Mesenchymal stem cell (in vitro differentiated cells and primary cell): ENCODE measurements around the gene RPL28.
"Not testable (repeated sequence)": the region's sequence is repeated elsewhere in the genome, so short reads cannot be mapped to it uniquely, and the experiment has no call there.

Source experiments
- DNase-seq: peaks from one replicate; pipeline ENCODE4 v3.0.0-alpha.2; 2013
- H2AFZ ChIP-seq: one replicate; pipeline ENCODE4 v1.6.1; 2013; ENCODE audit warnings: low read depth, mild to moderate bottlenecking, control low read depth, inconsistent platforms, low read length, moderate library complexity
- H2AK5ac ChIP-seq: 2 replicates; pipeline ENCODE4 v1.6.1; 2013; ENCODE audit warnings: low read length, moderate library complexity, mild to moderate bottlenecking, inconsistent platforms; ENCODE audit not compliant: severe bottlenecking
- H2BK120ac ChIP-seq: one replicate; pipeline ENCODE4 v1.6.1; 2013; ENCODE audit warnings: low read depth, mild to moderate bottlenecking, inconsistent platforms, low read length, moderate library complexity
- H2BK12ac ChIP-seq, 2 experiments: one replicate each; pipeline ENCODE4 v1.6.1; 2013; ENCODE audit warnings: inconsistent platforms in 2 of 2, low read length in 2 of 2, mild to moderate bottlenecking in 2 of 2, moderate library complexity in 2 of 2, control low read depth in 1 of 2
- H2BK15ac ChIP-seq: one replicate; pipeline ENCODE4 v1.6.1; 2013; ENCODE audit warnings: mild to moderate bottlenecking, low read depth, inconsistent platforms; ENCODE audit not compliant: poor library complexity, severe bottlenecking
- H2BK5ac ChIP-seq: 2 replicates; pipeline ENCODE4 v1.6.1; 2013; ENCODE audit warnings: low read depth, mild to moderate bottlenecking, low read length, control low read depth, inconsistent platforms; ENCODE audit not compliant: poor library complexity, severe bottlenecking
- H3K14ac ChIP-seq, 2 experiments: one replicate each; pipeline ENCODE4 v1.6.1; 2013; ENCODE audit warnings: inconsistent platforms in 2 of 2, low read length in 2 of 2, control low read depth in 1 of 2, mild to moderate bottlenecking in 1 of 2, moderate library complexity in 1 of 2
- H3K18ac ChIP-seq, 2 experiments: one replicate each; pipeline ENCODE4 v1.6.1; 2013; ENCODE audit warnings: inconsistent platforms in 2 of 2, low read length in 2 of 2, control low read depth in 1 of 2, low read depth in 1 of 2, mild to moderate bottlenecking in 1 of 2
- H3K23ac ChIP-seq, 2 experiments: one replicate each; pipeline ENCODE4 v1.6.1; 2013; ENCODE audit warnings: inconsistent platforms in 2 of 2, low read length in 2 of 2, mild to moderate bottlenecking in 2 of 2, moderate library complexity in 2 of 2, control low read depth in 1 of 2
- H3K27ac ChIP-seq: 2 replicates; pipeline ENCODE4 v1.5.1; 2013; ENCODE audit warnings: mild to moderate bottlenecking, moderate library complexity, low read length, control low read depth, inconsistent platforms; ENCODE audit not compliant: poor library complexity, severe bottlenecking
- H3K27me3 ChIP-seq, 2 experiments: 2 replicates each; pipeline versions ENCODE4 v1.6.1 to v1.7.0; 2013; ENCODE audit warnings: low read length in 2 of 2, mild to moderate bottlenecking in 2 of 2, moderate library complexity in 2 of 2, control low read depth in 1 of 2, inconsistent platforms in 1 of 2; ENCODE audit not compliant: control insufficient read depth in 1 of 2, insufficient read depth in 1 of 2
- H3K36me3 ChIP-seq, 2 experiments: 2 replicates each; pipeline versions ENCODE4 v1.6.1 to v1.7.0; 2013; ENCODE audit warnings: low read length in 2 of 2, control low read depth in 1 of 2, inconsistent platforms in 1 of 2, low read depth in 1 of 2, mild to moderate bottlenecking in 1 of 2; ENCODE audit not compliant: insufficient read depth in 2 of 2, control insufficient read depth in 1 of 2
- H3K4ac ChIP-seq, 2 experiments: one replicate each; pipeline ENCODE4 v1.6.1; 2013; ENCODE audit warnings: inconsistent platforms in 2 of 2, low read length in 2 of 2, mild to moderate bottlenecking in 2 of 2, moderate library complexity in 2 of 2, control low read depth in 1 of 2, low read depth in 1 of 2
- H3K4me1 ChIP-seq: 2 replicates; pipeline ENCODE4 v1.6.1; 2013; ENCODE audit warnings: low read depth, low read length, control low read depth; ENCODE audit not compliant: control insufficient read depth, insufficient read depth
- H3K4me2 ChIP-seq: 2 replicates; pipeline ENCODE4 v1.6.1; 2013; ENCODE audit warnings: low read length, mild to moderate bottlenecking, inconsistent platforms; ENCODE audit not compliant: poor library complexity, severe bottlenecking
- H3K4me3 ChIP-seq, 2 experiments: 2 replicates each; pipeline versions ENCODE4 v1.5.1 to v1.7.0; 2013; ENCODE audit warnings: low read length in 2 of 2, mild to moderate bottlenecking in 2 of 2, control low read depth in 1 of 2, low read depth in 1 of 2; ENCODE audit not compliant: insufficient read depth in 1 of 2
- H3K79me1 ChIP-seq: replicated peaks from 2 replicates; pipeline ENCODE4 v1.6.1; 2013; ENCODE audit warnings: mild to moderate bottlenecking, control low read depth, low read length, inconsistent platforms; ENCODE audit not compliant: poor library complexity, severe bottlenecking
- H3K9ac ChIP-seq: 2 replicates; pipeline ENCODE4 v1.7.0; 2013; ENCODE audit warnings: mild to moderate bottlenecking, low read length, moderate library complexity
- H3K9me3 ChIP-seq: 2 replicates; pipeline ENCODE4 v1.7.0; 2013; ENCODE audit warnings: mild to moderate bottlenecking, low read length; ENCODE audit not compliant: control insufficient read depth
- H4K8ac ChIP-seq: one replicate; pipeline ENCODE4 v1.6.1; 2013; ENCODE audit warnings: inconsistent platforms, mild to moderate bottlenecking, low read length, moderate library complexity
- H4K91ac ChIP-seq: one replicate; pipeline ENCODE4 v1.6.1; 2013; ENCODE audit warnings: mild to moderate bottlenecking, low read length, inconsistent platforms
- WGBS: methylation state at CpG from one replicate; pipeline ENCODE4 v1.1.7; 2013; ENCODE audit warnings: mixed read lengths; 5-methylcytosine and 5-hydroxymethylcytosine counted together

RPL28 gene

GRCh38 chr19:55448175-55448490 lies 62.4 kb downstream of the RPL28 start:
- H2BK15ac ChIP-seq, H3K9ac ChIP-seq, H2AFZ ChIP-seq, H2AK5ac ChIP-seq, H3K4ac ChIP-seq, H4K8ac ChIP-seq, H3K23ac ChIP-seq, H3K9me3 ChIP-seq, H2BK120ac ChIP-seq, H3K27ac ChIP-seq, H2BK5ac ChIP-seq, H3K4me2 ChIP-seq, H3K14ac ChIP-seq, H3K79me1 ChIP-seq, H3K18ac ChIP-seq, H2BK12ac ChIP-seq, DNase-seq, H3K36me3 ChIP-seq: not testable (repeated sequence)
- H3K4me1 ChIP-seq: peaks cover 25% of the 10 kb centered on the region
- peaks cover 73 to 74% of the 10 kb centered on the region in 2 experiments for H3K27me3 ChIP-seq
- 95% methylated on average over 5 of the region's 5 CpGs for WGBS
- peak overlapping the region in 1 of 2 experiments; percentile 30 for H3K4me3 ChIP-seq
- H4K91ac ChIP-seq: peak overlapping the region; percentile 82

- Histone ChIP-seq H2BK12ac (no peak overlapping the region), H3K18ac (no peak overlapping the region), H3K9ac (no peak overlapping the region), H4K91ac (no peak overlapping the region), H3K4me3 (no peak overlapping the region), H3K36me3 (peaks cover 5 to 14% of the 10 kb centered on the region in 2 experiments), H3K27me3 (peaks cover 61% of the 10 kb centered on the region in 2 experiments), H2AK5ac (no peak overlapping the region), H4K8ac (no peak overlapping the region), H3K14ac (no peak overlapping the region), H3K9me3 (no peaks in the 10 kb centered on the region), H3K4me2 (no peak overlapping the region), H3K4ac (no peak overlapping the region), H2BK120ac (no peak overlapping the region), H3K23ac (peak overlapping the region in 1 of 2 experiments; percentile 83), H3K4me1 (peaks cover 30% of the 10 kb centered on the region), H2AFZ (no peak overlapping the region), H3K79me1 (no peaks in the 10 kb centered on the region), H2BK15ac (no peak overlapping the region), H3K27ac (no peak overlapping the region), H2BK5ac (no peak overlapping the region)
- WGBS: 31% methylated on average over 16 of the region's 16 CpGs
- DNase-seq: no peak
These were observed 63.7 kb downstream of the RPL28 start for GRCh38 chr19:55449469-55449868.

DNA sequence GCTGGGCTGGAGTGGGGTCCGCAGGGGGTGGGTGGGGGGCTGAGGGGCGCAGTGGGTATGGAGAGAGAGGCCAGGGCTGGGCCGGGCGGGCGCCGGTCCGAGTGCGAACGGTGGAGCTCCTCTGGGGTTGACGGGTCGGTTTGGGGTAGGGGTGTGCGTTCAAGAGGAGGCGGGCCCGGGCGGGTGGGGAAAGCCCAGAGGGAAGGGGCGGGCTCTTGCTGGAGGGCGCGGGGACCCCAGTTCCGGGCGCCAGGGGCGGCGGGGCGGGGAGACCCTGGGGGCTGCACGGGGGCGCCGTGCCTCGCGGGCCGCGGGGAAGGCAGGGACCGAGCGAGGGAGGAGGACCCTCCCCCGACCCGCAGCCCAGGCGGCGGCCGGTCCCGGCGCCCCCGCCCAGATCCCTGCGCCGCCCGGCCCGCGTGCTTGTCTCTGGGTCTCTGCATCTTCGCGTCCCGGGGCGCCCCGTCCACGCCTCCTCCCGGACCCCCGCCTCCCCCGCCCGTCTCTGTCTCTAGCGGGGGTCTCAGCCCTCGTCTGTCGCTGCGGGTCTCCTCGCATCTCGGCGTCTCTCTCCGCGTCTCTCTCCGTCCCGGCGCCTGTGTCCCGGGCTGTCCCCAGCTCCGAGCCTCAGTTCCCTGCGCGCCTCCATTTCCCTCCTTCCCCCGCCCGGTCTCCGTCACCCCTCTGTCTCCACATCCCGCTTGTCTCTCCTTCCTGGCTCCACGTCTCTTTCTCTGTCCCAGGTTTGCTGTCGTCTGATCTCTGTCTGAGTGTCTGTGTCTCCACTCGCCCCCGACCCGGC lies 65.6 kb downstream of the RPL28 start:
- H3K23ac ChIP-seq: peak overlapping the region in 1 of 2 experiments; percentile 17
- peaks cover 46 to 48% of the 10 kb centered on the region in 2 experiments for H3K27me3 ChIP-seq
- H4K91ac ChIP-seq: no peak overlapping the region
- H3K9ac ChIP-seq: no peak overlapping the region
- H3K4me2 ChIP-seq: peak overlapping the region; percentile 48
- peaks cover 9% of the 10 kb centered on the region for H3K79me1 ChIP-seq
- H3K9me3 ChIP-seq: no peaks in the 10 kb centered on the region
- WGBS: 2% methylated on average over 46 of the region's 80 CpGs
- peaks cover 11 to 33% of the 10 kb centered on the region in 2 experiments for H3K36me3 ChIP-seq
- no peak overlapping the region for H3K27ac ChIP-seq
- H2BK15ac ChIP-seq: no peak overlapping the region
- no peak overlapping the region for H2AK5ac ChIP-seq
- H3K4ac ChIP-seq: no peak overlapping the region
- DNase-seq: no peak
- no peak overlapping the region for H2BK120ac ChIP-seq
- H3K18ac ChIP-seq: no peak overlapping the region
- H4K8ac ChIP-seq: no peak overlapping the region
- peaks cover 30% of the 10 kb centered on the region for H3K4me1 ChIP-seq
- H3K14ac ChIP-seq: no peak overlapping the region
- no peak overlapping the region for H2BK12ac ChIP-seq
- H2AFZ ChIP-seq: no peak overlapping the region
- H2BK5ac ChIP-seq: no peak overlapping the region
- no peak overlapping the region for H3K4me3 ChIP-seq

- no peak overlapping the region for H2BK15ac ChIP-seq
- peaks cover 38 to 43% of the 10 kb centered on the region in 2 experiments for H3K27me3 ChIP-seq
- H4K91ac ChIP-seq: no peak overlapping the region
- no peaks in the 10 kb centered on the region for H3K9me3 ChIP-seq
- H3K4me3 ChIP-seq: no peak overlapping the region
- no peak overlapping the region for H3K27ac ChIP-seq
- H2AK5ac ChIP-seq: no peak overlapping the region
- no peak overlapping the region for H3K14ac ChIP-seq
- peaks cover 11 to 39% of the 10 kb centered on the region in 2 experiments for H3K36me3 ChIP-seq
- H3K4ac ChIP-seq: no peak overlapping the region
- no peak overlapping the region for H3K23ac ChIP-seq
- no peak overlapping the region for H4K8ac ChIP-seq
- H3K18ac ChIP-seq: no peak overlapping the region
- no peak overlapping the region for H2BK120ac ChIP-seq
- no peak overlapping the region for H2BK5ac ChIP-seq
- H3K9ac ChIP-seq: no peak overlapping the region
- H2AFZ ChIP-seq: no peak overlapping the region
- DNase-seq: no peak
- peaks cover 15% of the 10 kb centered on the region for H3K79me1 ChIP-seq
- no peak overlapping the region for H3K4me2 ChIP-seq
- H3K4me1 ChIP-seq: peaks cover 30% of the 10 kb centered on the region
- H2BK12ac ChIP-seq: no peak overlapping the region
- WGBS: 7% methylated on average over 48 of the region's 57 CpGs
These were observed 66.4 kb downstream of the RPL28 start for GRCh38 chr19:55451965-55452748.
